A204.1 (cell line): ENCODE measurements around the gene GATA5.

ENCODE experiments used
- FAIRE-seq: peaks from 2 replicates; lab custom pipeline; 2012; peaks lifted over from hg19 to GRCh38; lab: Jason Lieb, UNC

The GATA5 gene

DNA sequence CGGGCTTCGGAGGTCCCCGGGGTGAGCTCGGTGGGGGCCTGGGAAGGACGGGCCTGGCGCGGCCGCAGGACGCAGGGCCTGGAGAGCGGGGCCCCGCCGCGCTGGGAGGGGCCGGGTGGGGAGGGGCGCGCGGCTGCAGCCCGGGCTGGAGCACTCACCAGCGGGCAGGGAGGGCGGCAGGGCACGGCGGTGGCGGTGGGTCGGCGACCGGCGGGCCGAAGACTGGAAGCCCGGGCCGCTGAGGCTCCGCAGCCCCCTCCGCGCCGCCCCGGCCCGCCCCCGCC is at the start of gene GATA5:
TSS of gene GATA5 (minus strand) at position 224 of the 284 bp plus-strand sequence. CDS start 474 bp downstream, outside the sequence.
- FAIRE-seq = no peak

DNA sequence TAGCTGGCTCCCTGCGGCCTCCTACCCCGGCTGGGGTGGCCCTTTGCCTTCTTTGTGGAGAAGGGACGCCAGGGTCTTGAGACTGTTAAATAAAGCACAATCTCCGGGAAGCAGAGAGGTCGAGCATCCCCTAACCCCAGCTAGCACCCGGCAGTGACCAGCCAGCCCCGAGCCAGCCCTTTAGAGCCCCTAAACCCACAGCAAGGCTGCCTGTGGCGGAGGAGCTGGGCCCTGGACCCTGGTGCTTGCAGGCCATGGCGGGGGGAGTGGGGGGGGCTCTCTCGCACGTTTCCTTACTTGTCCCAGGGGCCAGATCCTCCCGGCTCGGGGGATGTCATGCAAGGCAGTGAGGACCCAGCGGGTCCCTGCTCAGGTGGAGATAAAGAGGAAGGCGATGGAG is 49.2 kb upstream of the GATA5 start:
- FAIRE-seq = no peak

GRCh38 chr20:62524505-62524911 is 48.7 kb upstream of the GATA5 start:
- FAIRE-seq = no peak

DNA sequence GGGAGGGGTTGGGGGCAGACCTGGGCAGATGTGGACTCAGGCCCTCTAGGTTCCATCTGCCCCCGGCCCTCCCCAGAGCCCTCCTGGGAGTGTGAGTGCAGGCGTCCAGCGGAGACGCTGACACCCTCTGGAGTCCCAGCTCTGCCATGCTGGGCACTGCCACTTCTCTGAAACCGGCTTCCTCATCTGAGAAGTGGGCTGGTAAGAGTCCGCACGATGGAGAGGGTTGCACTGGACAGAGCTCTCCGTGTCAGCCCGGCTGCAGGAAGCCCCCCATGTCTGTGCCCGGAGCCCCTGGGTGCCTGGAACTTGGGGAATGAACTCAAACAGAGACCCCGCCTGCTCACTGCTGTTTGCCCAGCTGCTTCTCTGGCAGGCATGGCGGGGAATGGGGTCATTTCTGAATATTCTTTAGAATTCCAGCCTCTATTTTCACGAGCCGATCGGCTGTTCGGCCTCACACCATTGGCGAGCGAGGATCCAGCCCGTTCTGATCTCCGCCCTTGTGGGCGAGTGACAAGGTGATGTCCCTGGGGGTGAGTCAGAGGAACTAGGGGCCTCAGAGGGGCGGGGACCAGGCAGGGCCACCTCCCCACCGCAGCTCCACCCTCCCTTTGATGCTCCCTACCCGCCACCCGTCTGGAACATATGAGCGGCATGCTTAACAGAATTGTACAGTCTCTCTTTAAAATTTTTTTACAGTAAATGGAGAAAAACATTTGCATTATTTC is 47.8 kb upstream of the GATA5 start:
- no peak for FAIRE-seq

GRCh38 chr20:62522748-62523396 is 47.1 kb upstream of the GATA5 start:
- no peak for FAIRE-seq

GRCh38 chr20:62519826-62520225 is 44.0 kb upstream of the GATA5 start:
- FAIRE-seq = no peak

DNA sequence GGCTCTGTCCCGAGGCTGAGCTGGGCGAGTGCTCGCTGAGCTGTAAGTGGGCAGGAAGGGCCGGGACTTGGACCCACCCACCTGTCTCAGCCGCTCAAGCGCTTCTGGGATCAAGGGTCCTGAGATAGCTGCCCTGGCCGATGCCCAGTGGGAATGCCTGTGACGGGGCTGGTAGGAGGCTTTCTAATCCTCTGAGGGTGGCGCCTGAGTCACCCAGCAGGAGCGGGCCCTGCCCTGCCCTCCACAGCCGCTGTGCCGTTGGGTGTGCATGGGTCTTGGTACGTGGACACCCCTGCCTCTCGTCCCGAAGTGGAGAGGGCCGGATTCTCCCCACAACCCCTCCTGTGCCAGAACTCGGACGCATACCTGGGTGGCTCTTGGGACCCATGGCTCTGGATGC is 43.1 kb upstream of the GATA5 start:
- FAIRE-seq = no peak

- no peak for FAIRE-seq
These were observed 42.3 kb upstream of the GATA5 start for GRCh38 chr20:62517901-62518610.

DNA sequence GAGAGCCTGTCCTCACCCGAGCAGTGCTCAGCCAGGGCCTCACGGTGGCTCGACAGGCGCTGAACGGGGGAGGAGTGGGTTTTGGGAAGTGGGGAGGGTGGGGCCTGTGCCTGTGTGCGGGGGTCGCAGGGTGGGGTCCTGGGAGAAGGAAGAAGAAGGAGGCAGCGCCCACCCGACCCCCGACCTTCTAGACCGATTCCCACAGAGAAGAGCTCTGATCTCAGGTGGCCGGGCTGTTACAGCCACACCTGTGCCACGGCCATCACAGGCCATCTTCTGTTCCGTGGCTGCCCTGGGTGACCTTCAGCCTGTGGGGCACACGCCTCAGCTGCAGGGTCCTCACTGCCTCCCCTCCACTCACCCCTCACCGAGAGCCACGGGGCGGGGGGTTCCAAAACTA is 41.4 kb upstream of the GATA5 start:
- FAIRE-seq = no peak

DNA sequence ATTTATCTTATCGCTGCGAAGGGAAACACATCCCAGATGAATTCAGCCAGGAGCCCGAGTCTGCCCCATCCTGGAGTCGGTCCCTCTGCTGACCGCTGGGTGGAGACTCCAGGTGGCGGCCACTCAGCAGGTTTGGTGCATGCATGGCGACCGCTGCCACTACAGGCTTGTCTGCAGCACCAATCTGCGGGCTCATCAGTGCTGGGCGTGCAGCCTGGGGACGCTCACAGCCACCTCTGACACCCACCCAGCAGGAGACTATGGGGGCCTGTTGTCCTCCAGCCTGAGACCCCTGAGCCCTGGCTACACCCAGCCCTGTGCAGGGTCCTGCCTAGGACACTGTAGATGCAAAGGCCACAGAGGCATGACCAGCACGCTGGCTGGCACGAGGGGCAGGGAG is 40.5 kb upstream of the GATA5 start:
- no peak for FAIRE-seq

GRCh38 chr20:62515826-62516225 is 40.0 kb upstream of the GATA5 start:
- FAIRE-seq = no peak

GRCh38 chr20:62515280-62515679 is 39.5 kb upstream of the GATA5 start:
- FAIRE-seq = no peak

DNA sequence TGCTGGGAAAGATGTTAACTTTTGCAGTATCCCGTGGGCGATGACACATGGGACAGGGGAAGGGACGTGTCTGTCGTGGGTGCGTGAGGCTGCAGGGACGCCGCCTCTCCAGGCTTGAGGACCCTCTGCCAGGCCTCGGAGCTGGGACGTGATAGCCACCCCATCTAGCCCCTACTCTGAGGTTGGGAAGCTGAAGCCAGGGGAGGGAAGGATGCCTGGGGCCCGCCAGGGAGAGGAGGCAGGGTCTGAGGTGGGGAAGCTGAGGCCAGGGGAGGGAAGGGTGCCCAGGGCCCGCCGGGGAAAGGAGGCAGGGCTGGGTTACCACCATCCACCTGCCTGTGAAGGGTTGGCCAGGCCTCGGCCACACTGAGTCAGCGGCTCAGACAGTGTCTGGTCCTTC is 38.2 kb upstream of the GATA5 start:
- no peak for FAIRE-seq

DNA sequence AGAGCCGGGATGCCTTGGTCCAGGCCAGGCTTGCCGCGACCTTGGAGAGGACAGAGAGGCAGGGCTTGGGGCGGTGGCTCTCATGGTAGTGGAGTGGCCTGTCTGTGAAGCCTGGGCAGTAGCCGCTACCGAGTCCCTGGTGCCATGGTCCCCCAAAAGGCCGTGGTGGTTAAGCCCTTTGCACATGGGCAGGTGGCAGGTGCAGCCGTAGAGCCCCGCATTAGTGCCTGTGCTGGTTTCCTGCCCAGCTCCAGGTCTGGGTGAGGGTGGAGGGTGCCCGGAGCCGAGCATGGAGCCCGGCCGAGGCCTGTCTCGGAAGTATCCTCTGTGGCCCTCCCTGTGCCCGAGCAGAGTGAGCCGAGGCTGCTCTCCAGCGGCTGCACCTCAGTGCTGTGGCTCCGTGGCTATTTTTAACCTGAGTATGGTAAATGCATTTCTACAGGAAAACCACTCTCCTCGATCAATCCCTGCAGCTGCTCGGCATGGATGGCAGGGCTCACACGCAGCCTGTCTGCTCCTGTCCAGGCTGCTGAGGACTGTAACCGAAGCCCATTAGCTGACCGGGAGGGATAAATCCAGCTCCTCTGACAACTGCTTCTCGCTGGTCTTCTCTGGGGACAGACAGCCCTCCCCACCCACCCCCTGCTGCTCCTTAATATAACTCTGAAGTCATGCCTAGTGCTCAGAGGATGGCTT is 36.3 kb upstream of the GATA5 start:
- no peak for FAIRE-seq

DNA sequence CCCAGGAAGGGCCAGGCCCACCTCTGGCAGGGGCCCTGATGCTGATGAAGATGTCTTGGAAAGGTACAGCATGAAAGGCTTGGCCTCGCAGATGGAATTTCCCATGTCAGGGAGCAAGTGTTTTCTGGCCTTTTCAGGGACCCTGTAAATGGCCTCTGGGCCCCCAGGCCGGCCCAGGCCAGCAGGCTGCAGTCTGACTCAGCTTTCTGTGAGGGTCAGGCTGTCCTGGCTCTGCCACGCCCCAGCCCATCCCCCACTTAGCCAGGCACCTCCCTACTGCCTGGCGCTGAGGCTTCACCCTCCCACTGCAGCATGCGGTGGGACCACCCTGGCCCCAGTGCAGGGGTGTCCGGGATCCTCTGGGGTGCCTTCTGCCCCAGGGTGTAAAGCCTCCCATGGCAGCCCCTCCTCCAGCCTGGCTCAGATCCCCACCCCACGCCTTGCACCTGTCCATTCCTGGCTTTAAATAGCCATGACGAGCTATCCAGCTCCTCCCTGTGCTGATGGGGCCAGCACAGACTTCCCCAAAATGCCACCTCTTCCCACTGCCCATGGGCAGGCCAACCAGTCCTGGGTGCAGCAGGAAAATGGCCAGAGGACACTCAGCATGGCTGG is 35.6 kb upstream of the GATA5 start:
- no peak for FAIRE-seq

DNA sequence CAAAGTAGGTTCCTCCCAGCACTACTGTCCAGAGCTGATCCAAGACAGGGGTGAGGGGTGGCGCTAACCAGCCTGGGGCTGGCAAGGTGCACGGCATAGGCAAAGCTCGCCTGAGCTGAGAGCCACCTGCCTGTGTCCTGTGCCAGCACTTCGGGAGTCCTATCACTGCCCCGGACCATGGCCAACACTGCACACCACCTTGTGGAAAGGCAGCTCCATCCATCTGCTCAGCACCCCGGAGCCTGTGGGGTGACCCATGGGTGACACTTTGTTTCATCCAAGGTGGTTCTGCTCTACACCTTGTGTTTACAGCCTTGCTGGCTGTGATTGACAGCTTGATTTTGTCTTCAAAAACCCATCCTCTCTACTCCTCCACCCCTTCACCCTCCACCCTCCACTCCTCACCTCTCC is 32.9 kb upstream of the GATA5 start:
- FAIRE-seq = no peak

DNA sequence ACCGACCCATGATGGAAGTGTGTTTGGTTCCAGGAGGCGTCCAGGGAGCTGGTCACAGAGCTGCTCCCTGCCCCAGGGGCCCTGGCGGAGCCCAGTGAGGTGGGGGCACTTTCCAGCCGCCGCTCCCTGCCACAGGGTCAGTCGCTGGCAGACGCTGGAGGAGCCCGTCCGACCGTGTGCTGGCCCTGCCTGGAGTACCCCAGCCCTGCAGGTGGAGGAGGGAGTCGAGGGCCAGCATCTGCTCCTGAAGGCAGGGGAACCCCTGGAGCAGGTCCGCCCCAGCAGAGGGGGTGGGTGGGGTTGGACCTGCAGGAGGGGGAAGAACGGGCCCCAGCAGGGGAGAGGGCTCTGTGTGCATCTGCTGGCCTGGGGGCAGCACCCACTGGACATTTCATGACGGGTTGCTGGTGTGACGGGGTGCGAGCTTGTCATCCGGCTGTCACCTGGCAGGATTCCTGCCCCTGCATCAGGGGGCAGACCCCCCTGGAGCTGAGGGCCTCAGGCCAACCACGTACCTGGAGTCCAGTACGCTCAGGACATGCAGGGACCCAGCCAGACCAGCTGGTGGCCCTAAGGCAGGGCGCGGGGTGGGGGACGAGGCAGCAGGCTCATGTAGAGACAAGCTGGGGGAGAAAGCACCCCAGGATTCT is 32.3 kb upstream of the GATA5 start:
- no peak for FAIRE-seq

GRCh38 chr20:62507323-62507722 is 31.5 kb upstream of the GATA5 start:
- no peak for FAIRE-seq

DNA sequence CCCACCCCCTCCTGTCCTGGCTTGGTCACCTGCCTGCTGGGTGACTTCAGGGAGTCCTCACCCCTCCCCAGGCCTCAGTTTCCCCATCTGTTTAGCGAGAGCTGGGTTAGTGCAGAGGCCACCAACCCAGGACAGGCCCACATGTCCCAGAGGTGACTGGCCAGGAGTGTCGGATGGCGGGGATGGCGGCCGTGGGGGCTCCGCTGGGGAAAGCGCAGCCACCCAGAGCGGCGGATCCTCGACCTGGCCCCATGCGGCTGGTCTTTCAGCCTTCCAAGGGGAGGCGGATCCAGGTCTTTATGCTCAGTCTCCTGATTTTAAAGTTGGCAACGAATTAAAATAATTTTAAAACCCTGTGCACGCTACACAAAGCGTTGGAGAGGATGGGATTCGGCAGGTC is 31.0 kb upstream of the GATA5 start:
- FAIRE-seq = no peak

DNA sequence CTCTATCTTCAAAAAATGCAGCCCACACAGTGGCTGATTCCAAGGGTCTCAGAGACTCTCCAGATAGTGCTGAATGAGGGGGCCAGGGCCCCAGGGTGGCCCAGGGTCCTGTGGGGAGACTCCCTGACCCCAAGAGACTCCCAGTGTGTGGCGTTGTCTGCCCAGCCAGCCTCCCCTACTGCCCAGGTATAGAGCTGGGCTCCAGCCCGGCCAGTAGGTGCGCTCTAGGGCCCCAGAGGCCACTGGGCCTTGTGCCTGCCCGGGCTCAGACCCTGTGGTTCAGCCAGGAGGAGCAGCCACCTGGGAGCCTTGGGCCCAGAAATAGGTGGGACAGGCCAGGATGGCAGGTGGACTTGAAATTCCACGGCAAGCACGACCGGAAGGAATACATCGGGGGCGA is 30.3 kb upstream of the GATA5 start:
- no peak for FAIRE-seq

GRCh38 chr20:62505337-62506045 is 29.7 kb upstream of the GATA5 start:
- FAIRE-seq = no peak

DNA sequence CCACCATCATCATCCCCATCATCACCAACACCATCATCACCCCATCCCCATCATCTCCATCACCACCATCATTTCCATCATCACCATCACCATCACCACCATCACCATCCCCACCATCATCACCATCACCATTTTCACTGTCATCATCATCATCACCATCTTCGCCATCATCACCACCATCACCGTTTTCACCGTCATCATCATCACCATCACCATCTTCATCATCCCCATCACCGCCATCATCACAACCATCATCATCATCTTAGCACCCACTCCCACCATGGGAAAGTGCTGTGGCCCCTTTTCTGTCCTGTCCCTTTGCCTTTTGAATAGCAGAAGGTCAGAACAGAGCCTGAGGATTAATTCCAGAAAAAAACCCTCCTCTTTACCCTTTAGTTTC is 28.5 kb upstream of the GATA5 start:
- FAIRE-seq = no peak
